Peyer's patch (tissue), 4 donors: ENCODE measurements around the gene PPP1R15A. TPM values are rescaled to one million over a fixed set of nuclear protein-coding genes. Genes with fewer than 3 reads are reported as not detected.
A peak's percentile ranks its signal among the peaks of the same experiment; 100 is the strongest.

Experiments
- DNase-seq, 3 donors: peaks; one replicate each; pipeline ENCODE4 v3.0.0-alpha.2; 2017 to 2019
- H3K27ac ChIP-seq, 4 donors: fragments of 200-600 bp; sonication (generic); one replicate each; pipeline ENCODE4 v1.5.1; 2016 to 2019
- H3K27me3 ChIP-seq, 2 donors: fragments of 200-600 bp; sonication (generic); one replicate each; pipeline ENCODE4 v1.5.1; 2019
- H3K36me3 ChIP-seq, 3 donors: fragments of 200-600 bp; sonication (generic); one replicate each; pipeline ENCODE4 v1.5.1; 2016 to 2019
- H3K4me1 ChIP-seq, 4 donors: fragments of 200-600 bp; sonication (generic); one replicate each; pipeline ENCODE4 v1.5.1; 2016 to 2019
- H3K4me3 ChIP-seq, 4 donors: fragments of 200-600 bp; sonication (generic); 1 replicate in 3 of 4; 2 replicates in 1 of 4; pipeline ENCODE4 v1.5.1; 2016 to 2019; ENCODE audit warnings: mild to moderate bottlenecking in 1 of 4
- H3K9me3 ChIP-seq, 4 donors: fragments of 200-600 bp; sonication (generic); one replicate each; pipeline ENCODE4 v1.5.1; 2016 to 2019; ENCODE audit warnings: mild to moderate bottlenecking in 1 of 4
- CTCF ChIP-seq, 6 experiments: fragments of 450-650 bp in 4 of 6; fragments of 200-600 bp in 2 of 6; sonication (generic) in 1 of 6; IDR thresholded peaks; one replicate each; pipeline ENCODE4 v1.5.1; 2017 to 2019; ENCODE audit warnings: antibody characterized with exemption in 6 of 6, mild to moderate bottlenecking in 3 of 6, moderate library complexity in 1 of 6
- POLR2A ChIP-seq, 2 donors: fragments of 450-650 bp; IDR thresholded peaks; one replicate each; pipeline ENCODE4 v1.5.1; 2017; ENCODE audit warnings: antibody characterized with exemption in 2 of 2, mild to moderate bottlenecking in 2 of 2, moderate library complexity in 2 of 2
- total RNA-seq, 4 donors: library from RNA; depleted of rRNA; stranded (reverse); fragments of >200 nt; gene quantifications; one replicate each; pipeline ENCODE4 v1.1.0, GENCODE V29; 2016

Gene PPP1R15A
- total RNA-seq, 4 donors from 2014 or later: 39.2 to 198 (median 80.3) TPM

- H3K27ac ChIP-seq: no peak overlapping the region
- H3K27me3 ChIP-seq: no peaks in the 10 kb centered on the region
- DNase-seq: no peak
- no peak overlapping the region for H3K4me3 ChIP-seq
- no peaks in the 10 kb centered on the region for H3K9me3 ChIP-seq
- TF ChIP-seq POLR2A (IDR thresholded peaks at IDR 0.05) (no peak), CTCF (IDR thresholded peaks at IDR 0.05) (no peak)
- no peaks in the 10 kb centered on the region for H3K36me3 ChIP-seq
- H3K4me1 ChIP-seq: peaks cover 0 to 17% (median 10%) of the 10 kb centered on the region in 4 donors
Measured at GRCh38 chr19:48833049-48833448, 39.2 kb upstream of the PPP1R15A start.

- H3K27ac ChIP-seq: no peak overlapping the region
- TF ChIP-seq CTCF (IDR thresholded peaks at IDR 0.05): no peak
- TF ChIP-seq POLR2A (IDR thresholded peaks at IDR 0.05): no peak
- no peak overlapping the region for H3K4me3 ChIP-seq
Measured at GRCh38 chr19:48833977-48834376, 38.2 kb upstream of the PPP1R15A start.

GRCh38 chr19:48835734-48836088 is 36.5 kb upstream of the PPP1R15A start:
- peak; percentile 97 to 99 (median 99) for DNase-seq
- H3K27me3 ChIP-seq: no peaks in the 10 kb centered on the region
- H3K4me1 ChIP-seq: peaks cover 0 to 17% (median 10%) of the 10 kb centered on the region in 4 donors
- TF ChIP-seq CTCF (IDR thresholded peaks at IDR 0.05): peak; percentile 81 to 98 (median 95)
- peak in 1 of 2 donors; percentile 54 for TF ChIP-seq POLR2A (IDR thresholded peaks at IDR 0.05)
- H3K27ac ChIP-seq: peak overlapping the region; percentile 35 to 69 (median 50)
- H3K4me3 ChIP-seq: peak overlapping the region; percentile 11 to 50 (median 39)
- no peaks in the 10 kb centered on the region for H3K36me3 ChIP-seq
- no peaks in the 10 kb centered on the region for H3K9me3 ChIP-seq

More at GRCh38 chr19:48833977-48834376, 38.2 kb upstream of the PPP1R15A start:
- no peaks in the 10 kb centered on the region for H3K9me3 ChIP-seq
- DNase-seq: no peak
- peaks cover 0 to 17% (median 10%) of the 10 kb centered on the region in 4 donors for H3K4me1 ChIP-seq
- no peaks in the 10 kb centered on the region for H3K36me3 ChIP-seq
- H3K27me3 ChIP-seq: no peaks in the 10 kb centered on the region

GRCh38 chr19:48836089-48837017 is 35.9 kb upstream of the PPP1R15A start, which contains the start of gene HSD17B14:
HSD17B14 (minus strand) TSS chr19:48836491; CDS start chr19:48836411, 80 bp downstream.
- peak within 1 kb of the TSS; percentile 12 to 50 (median 39) for H3K4me3 ChIP-seq
- peaks cover 0 to 17% (median 10%) of the 10 kb centered on the region in 4 donors for H3K4me1 ChIP-seq
- TF ChIP-seq POLR2A (IDR thresholded peaks at IDR 0.05) (no peak), CTCF (IDR thresholded peaks at IDR 0.05) (no peak)
- no peaks in the 10 kb centered on the region for H3K36me3 ChIP-seq
- H3K27ac ChIP-seq: peak within 1 kb of the TSS; percentile 35 to 69 (median 50)
- no peaks in the 10 kb centered on the region for H3K9me3 ChIP-seq
- H3K27me3 ChIP-seq: no peaks in the 10 kb centered on the region
- peak in 1 of 3 donors; percentile 55 for DNase-seq

- peak overlapping the region; percentile 9 to 50 (median 25) for H3K4me3 ChIP-seq
- peaks cover 0 to 17% (median 10%) of the 10 kb centered on the region in 4 donors for H3K4me1 ChIP-seq
- H3K27ac ChIP-seq: peak overlapping the region; percentile 35 to 69 (median 36)
- peak; percentile 62 to 95 (median 92) for DNase-seq
- TF ChIP-seq CTCF (IDR thresholded peaks at IDR 0.05) (no peak), POLR2A (IDR thresholded peaks at IDR 0.05) (no peak)
- H3K9me3 ChIP-seq: no peaks in the 10 kb centered on the region
- H3K36me3 ChIP-seq: no peaks in the 10 kb centered on the region
- H3K27me3 ChIP-seq: no peaks in the 10 kb centered on the region
Measured at GRCh38 chr19:48837051-48837524, 35.1 kb upstream of the PPP1R15A start.
